ENCODE results near the gene DOCK4. TPM values are rescaled to one million over a fixed set of nuclear protein-coding genes. Genes with fewer than 3 reads are reported as not detected.

The DOCK4 gene
- total and polyA plus RNA-seq, 3 donors from 2014 or later: 5.4 to 17.1 (median 12.4) TPM

GRCh38 chr7:111750878-111751277, 455.3 kb downstream of the DOCK4 start:
- Histone ChIP-seq H3K27me3 (no peaks in the 10 kb centered on the region), H3K36me3 (ENCODE audit: low read depth, missing control alignments) (no peaks in the 10 kb centered on the region), H3K9me3 (no peaks in the 10 kb centered on the region), H3K4me1 (no peaks in the 10 kb centered on the region), H3K4me3 (no peak overlapping the region), H3K27ac (no peak overlapping the region)
- WGBS, 2 donors: 96% methylated on average over 2 of the region's 2 CpGs
- intact Hi-C loops (cut with DNase I; ENCODE audit: low total_unique reads): no loop called here
- DNase-seq: no peak
- TF ChIP-seq CTCF (IDR thresholded peaks at IDR 0.05) (no peak), POLR2A (IDR thresholded peaks at IDR 0.05) (no peak)

- Histone ChIP-seq H3K27me3 (no peaks in the 10 kb centered on the region), H3K9me3 (no peaks in the 10 kb centered on the region), H3K4me1 (no peaks in the 10 kb centered on the region), H3K27ac (no peak overlapping the region), H3K4me3 (no peak overlapping the region), H3K36me3 (ENCODE audit: low read depth, missing control alignments) (no peaks in the 10 kb centered on the region)
- no peak for TF ChIP-seq POLR2A (IDR thresholded peaks at IDR 0.05)
- no peak for TF ChIP-seq CTCF (IDR thresholded peaks at IDR 0.05)
- intact Hi-C loops (cut with DNase I; ENCODE audit: low total_unique reads): no loop called here
- no peak for DNase-seq
- 82 to 86% methylated on average over 4 of the region's 4 CpGs for WGBS, 2 donors
Observed at GRCh38 chr7:111750228-111750627, 456.0 kb downstream of the DOCK4 start.

GRCh38 chr7:111749625-111750024, 456.6 kb downstream of the DOCK4 start:
- Histone ChIP-seq H3K4me1 (no peaks in the 10 kb centered on the region), H3K9me3 (no peaks in the 10 kb centered on the region), H3K27ac (no peak overlapping the region), H3K27me3 (no peaks in the 10 kb centered on the region), H3K4me3 (no peak overlapping the region), H3K36me3 (ENCODE audit: low read depth, missing control alignments) (no peaks in the 10 kb centered on the region)
- WGBS, 2 donors: 96 to 99% methylated on average over 2 of the region's 2 CpGs
- TF ChIP-seq CTCF (IDR thresholded peaks at IDR 0.05): no peak
- TF ChIP-seq POLR2A (IDR thresholded peaks at IDR 0.05): no peak
- DNase-seq: no peak
- intact Hi-C loops (cut with DNase I; ENCODE audit: low total_unique reads): no loop called here

- H3K9me3 ChIP-seq: no peaks in the 10 kb centered on the region
- DNase-seq: no peak
- H3K27me3 ChIP-seq: no peaks in the 10 kb centered on the region
- no peak overlapping the region for H3K27ac ChIP-seq
- no peaks in the 10 kb centered on the region for H3K4me1 ChIP-seq
- TF ChIP-seq POLR2A (IDR thresholded peaks at IDR 0.05) (no peak), CTCF (IDR thresholded peaks at IDR 0.05) (no peak)
- intact Hi-C loops (cut with DNase I; ENCODE audit: low total_unique reads): no loop called here
- no peak overlapping the region for H3K4me3 ChIP-seq
- no peaks in the 10 kb centered on the region for H3K36me3 ChIP-seq (ENCODE audit: low read depth, missing control alignments)
Observed at GRCh38 chr7:111747718-111748117, 458.5 kb downstream of the DOCK4 start.

- TF ChIP-seq CTCF (IDR thresholded peaks at IDR 0.05): no peak
- no peak for TF ChIP-seq POLR2A (IDR thresholded peaks at IDR 0.05)
- DNase-seq: no peak
- Histone ChIP-seq H3K27me3 (no peaks in the 10 kb centered on the region), H3K4me3 (no peak overlapping the region), H3K9me3 (no peaks in the 10 kb centered on the region), H3K36me3 (ENCODE audit: low read depth, missing control alignments) (no peaks in the 10 kb centered on the region), H3K4me1 (no peaks in the 10 kb centered on the region), H3K27ac (no peak overlapping the region)
- intact Hi-C loops (cut with DNase I; ENCODE audit: low total_unique reads): no loop called here
- WGBS, 2 donors: 91 to 94% methylated on average over 4 of the region's 4 CpGs
Observed at GRCh38 chr7:111746950-111747349, 459.2 kb downstream of the DOCK4 start.

Data from testis (tissue), 3 donors.